ENCODE results near the gene ELL2. TPM values are rescaled to one million over a fixed set of nuclear protein-coding genes. Genes with fewer than 3 reads are reported as not detected.

The ELL2 gene
- total RNA-seq, 1 experiment from 2014 or later, result 27.5 TPM

DNA sequence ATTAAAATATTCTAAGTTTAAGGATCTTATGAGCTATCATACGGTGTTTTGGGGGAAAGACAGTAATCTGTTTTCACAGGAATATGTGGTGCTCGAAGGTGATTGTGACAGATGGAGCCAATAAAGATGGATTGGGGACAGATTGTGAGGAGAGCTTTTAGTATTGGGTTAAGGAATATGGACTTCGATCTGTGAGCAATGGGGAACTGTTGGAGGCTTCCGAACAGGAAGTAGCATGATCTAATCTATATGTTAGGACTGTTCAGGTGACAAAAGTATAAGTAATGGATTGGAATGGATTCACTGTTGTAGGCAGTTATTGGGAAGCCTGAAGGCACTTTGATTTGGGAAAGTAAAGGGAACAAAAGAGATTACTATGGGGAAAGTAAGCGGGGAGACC lies 7.4 kb upstream of the ELL2 start:
- H2BK120ac ChIP-seq (ENCODE audit: low read depth, low read length, poor library complexity, severe bottlenecking), result no peak overlapping the region
- H3K14ac ChIP-seq (ENCODE audit: insufficient read depth, low read length), result no peak overlapping the region
- no peak overlapping the region for H2AFZ ChIP-seq (ENCODE audit: low read length)
- no peak overlapping the region for H4K8ac ChIP-seq (replicated peaks; ENCODE audit: insufficient read length, low read depth, low read length)
- H3K23ac ChIP-seq (ENCODE audit: insufficient read length, low read depth, low read length), result no peak overlapping the region
- no peak overlapping the region for H4K91ac ChIP-seq (ENCODE audit: insufficient read length, low read depth, low read length)
- H3K27ac ChIP-seq (ENCODE audit: insufficient read length, low read depth, low read length), result no peak overlapping the region
- H3K4me2 ChIP-seq (ENCODE audit: insufficient read depth, insufficient read length, low read length), result no peak overlapping the region
- TF ChIP-seq, protein P1, sequence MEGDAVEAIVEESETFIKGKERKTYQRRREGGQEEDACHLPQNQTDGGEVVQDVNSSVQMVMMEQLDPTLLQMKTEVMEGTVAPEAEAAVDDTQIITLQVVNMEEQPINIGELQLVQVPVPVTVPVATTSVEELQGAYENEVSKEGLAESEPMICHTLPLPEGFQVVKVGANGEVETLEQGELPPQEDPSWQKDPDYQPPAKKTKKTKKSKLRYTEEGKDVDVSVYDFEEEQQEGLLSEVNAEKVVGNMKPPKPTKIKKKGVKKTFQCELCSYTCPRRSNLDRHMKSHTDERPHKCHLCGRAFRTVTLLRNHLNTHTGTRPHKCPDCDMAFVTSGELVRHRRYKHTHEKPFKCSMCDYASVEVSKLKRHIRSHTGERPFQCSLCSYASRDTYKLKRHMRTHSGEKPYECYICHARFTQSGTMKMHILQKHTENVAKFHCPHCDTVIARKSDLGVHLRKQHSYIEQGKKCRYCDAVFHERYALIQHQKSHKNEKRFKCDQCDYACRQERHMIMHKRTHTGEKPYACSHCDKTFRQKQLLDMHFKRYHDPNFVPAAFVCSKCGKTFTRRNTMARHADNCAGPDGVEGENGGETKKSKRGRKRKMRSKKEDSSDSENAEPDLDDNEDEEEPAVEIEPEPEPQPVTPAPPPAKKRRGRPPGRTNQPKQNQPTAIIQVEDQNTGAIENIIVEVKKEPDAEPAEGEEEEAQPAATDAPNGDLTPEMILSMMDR (conservative IDR thresholded peaks at IDR 0.05), result no peak
- Mint-ChIP-seq H3K27ac (no peak overlapping the region), H3K4me1 (peaks cover under 1 to 5% of the 10 kb centered on the region in 2 experiments), H3K27me3 (ENCODE audit: low read depth) (no peaks in the 10 kb centered on the region), H3K4me3 (no peak overlapping the region), H3K36me3 (ENCODE audit: insufficient read depth in 1 of 3, low read depth in 3 of 3) (no peaks in the 10 kb centered on the region), H3K9me3 (no peaks in the 10 kb centered on the region)
- WGBS (ENCODE audit: extremely low coverage, insufficient read length, low lambda C conversion rate), result no CpG with 5 or more reads among the region's 5 CpGs
- H3K18ac ChIP-seq (ENCODE audit: insufficient read length, low read depth, low read length), result no peak overlapping the region
- no peak overlapping the region for H2BK20ac ChIP-seq (ENCODE audit: low read depth, low read length, poor library complexity, severe bottlenecking)
- DNase-seq, result no peak
- no peaks in the 10 kb centered on the region for H3K79me2 ChIP-seq (ENCODE audit: insufficient read depth, low read length)
- no peak overlapping the region for H3K9ac ChIP-seq (ENCODE audit: extremely low read depth, insufficient read length, low read length)
- no peak overlapping the region for H3K56ac ChIP-seq (ENCODE audit: insufficient read length, low read depth, low read length)
- H3K23me2 ChIP-seq (ENCODE audit: insufficient read length, low read depth, low read length, poor library complexity, severe bottlenecking), result no peaks in the 10 kb centered on the region
- no peaks in the 10 kb centered on the region for H3K9me3 ChIP-seq (ENCODE audit: control insufficient read depth, low read depth, low read length)
- no peak overlapping the region for H2BK15ac ChIP-seq (ENCODE audit: low read depth, low read length)
- H2AK5ac ChIP-seq (ENCODE audit: insufficient read length, low read length), result no peak overlapping the region
- no peaks in the 10 kb centered on the region for H3K4me1 ChIP-seq (ENCODE audit: insufficient read depth, low read length)
- no peaks in the 10 kb centered on the region for H3K27me3 ChIP-seq (ENCODE audit: insufficient read depth, low read length)
- no peaks in the 10 kb centered on the region for H3K79me1 ChIP-seq (ENCODE audit: insufficient read depth, low read depth, low read length, poor library complexity, severe bottlenecking)
- H2BK12ac ChIP-seq (ENCODE audit: insufficient read length, low read depth, low read length), result no peak overlapping the region
- H3K4ac ChIP-seq (ENCODE audit: low read depth, low read length), result no peak overlapping the region
- no peak overlapping the region for H2BK5ac ChIP-seq (ENCODE audit: insufficient read length, low read length)
- no peak overlapping the region for H3T11ph ChIP-seq (ENCODE audit: low read length)
- no peak overlapping the region for H4K5ac ChIP-seq (ENCODE audit: insufficient read length, low read depth, low read length)
- no peaks in the 10 kb centered on the region for H4K20me1 ChIP-seq (ENCODE audit: control insufficient read depth, insufficient read depth, insufficient read length)
